Right atrium auricular region (tissue), 2 donors: ENCODE data around the gene NCK1. TPM values are rescaled to one million over a fixed set of nuclear protein-coding genes. Genes with fewer than 3 reads are reported as not detected.

Source experiments
- DNase-seq: peaks from one replicate; pipeline ENCODE4 v3.0.0-alpha.2; 2019; ENCODE audit warnings: low spot score
- H3K27ac ChIP-seq, 2 donors: fragments of 200-600 bp; sonication (generic); 1 replicate in 1 of 2; 2 replicates in 1 of 2; pipeline ENCODE4 v1.5.1; 2016 to 2019
- H3K27me3 ChIP-seq, 2 donors: fragments of 200-600 bp; sonication (generic); one replicate each; pipeline versions ENCODE4 v1.5.1 to v1.6.0; 2017 to 2019
- H3K36me3 ChIP-seq: fragments of 200-600 bp; sonication (generic); one replicate; pipeline ENCODE4 v1.5.1; 2016
- H3K4me1 ChIP-seq, 2 donors: fragments of 200-600 bp; sonication (generic); one replicate each; pipeline versions ENCODE4 v1.5.1 to v1.6.0; 2017 to 2019
- H3K4me3 ChIP-seq, 2 donors: fragments of 200-600 bp; sonication (generic); 1 replicate in 1 of 2; 2 replicates in 1 of 2; pipeline ENCODE4 v1.5.1; 2017 to 2019; ENCODE audit warnings: mild to moderate bottlenecking in 1 of 2, moderate library complexity in 1 of 2
- H3K9me3 ChIP-seq, 2 donors: fragments of 200-600 bp; sonication (generic); one replicate each; pipeline ENCODE4 v1.5.1; 2019
- total RNA-seq, 2 donors: library from RNA; depleted of rRNA; stranded (reverse); fragments of >200 nt; gene quantifications; one replicate each; pipeline ENCODE4 v1.1.0, GENCODE V29; 2016
- TF ChIP-seq, protein P1 (sequence below), 2 donors: fragments of 200-600 bp; sonication (generic); IDR thresholded peaks; one replicate each; pipeline ENCODE4 v1.5.1; 2019; ENCODE audit warnings: antibody characterized with exemption in 2 of 2

NCK1 gene
- total RNA-seq, 2 donors from 2014 or later: 21.5 to 22.0 TPM

DNA sequence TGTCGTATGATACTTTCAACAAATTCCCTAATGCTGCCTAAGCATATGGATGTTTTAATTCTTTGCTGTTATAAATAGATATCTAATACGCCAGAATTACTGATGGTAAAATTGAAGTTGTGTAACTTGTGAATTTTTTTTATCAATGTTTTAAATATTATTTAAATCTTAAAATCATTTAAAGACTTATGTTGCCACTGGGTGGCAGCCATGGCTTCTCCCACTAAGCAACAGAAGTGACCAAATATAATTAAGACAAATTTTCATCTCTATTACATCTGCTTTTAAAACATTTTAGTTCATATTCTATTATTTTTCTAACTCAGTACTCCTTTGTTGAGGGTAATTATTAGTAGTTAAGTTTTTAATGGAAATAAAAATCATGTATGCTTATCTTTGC is 87.7 kb downstream of the NCK1 start:
- Histone ChIP-seq H3K27ac (no peak overlapping the region), H3K4me1 (peaks cover 0 to 6% of the 10 kb centered on the region in 2 donors), H3K4me3 (no peak overlapping the region), H3K27me3 (no peaks in the 10 kb centered on the region), H3K36me3 (peaks cover 13% of the 10 kb centered on the region), H3K9me3 (no peaks in the 10 kb centered on the region)
- DNase-seq: no peak
- TF ChIP-seq, protein P1, sequence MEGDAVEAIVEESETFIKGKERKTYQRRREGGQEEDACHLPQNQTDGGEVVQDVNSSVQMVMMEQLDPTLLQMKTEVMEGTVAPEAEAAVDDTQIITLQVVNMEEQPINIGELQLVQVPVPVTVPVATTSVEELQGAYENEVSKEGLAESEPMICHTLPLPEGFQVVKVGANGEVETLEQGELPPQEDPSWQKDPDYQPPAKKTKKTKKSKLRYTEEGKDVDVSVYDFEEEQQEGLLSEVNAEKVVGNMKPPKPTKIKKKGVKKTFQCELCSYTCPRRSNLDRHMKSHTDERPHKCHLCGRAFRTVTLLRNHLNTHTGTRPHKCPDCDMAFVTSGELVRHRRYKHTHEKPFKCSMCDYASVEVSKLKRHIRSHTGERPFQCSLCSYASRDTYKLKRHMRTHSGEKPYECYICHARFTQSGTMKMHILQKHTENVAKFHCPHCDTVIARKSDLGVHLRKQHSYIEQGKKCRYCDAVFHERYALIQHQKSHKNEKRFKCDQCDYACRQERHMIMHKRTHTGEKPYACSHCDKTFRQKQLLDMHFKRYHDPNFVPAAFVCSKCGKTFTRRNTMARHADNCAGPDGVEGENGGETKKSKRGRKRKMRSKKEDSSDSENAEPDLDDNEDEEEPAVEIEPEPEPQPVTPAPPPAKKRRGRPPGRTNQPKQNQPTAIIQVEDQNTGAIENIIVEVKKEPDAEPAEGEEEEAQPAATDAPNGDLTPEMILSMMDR (IDR thresholded peaks at IDR 0.05): peak in 1 of 2 donors; percentile 33

DNA sequence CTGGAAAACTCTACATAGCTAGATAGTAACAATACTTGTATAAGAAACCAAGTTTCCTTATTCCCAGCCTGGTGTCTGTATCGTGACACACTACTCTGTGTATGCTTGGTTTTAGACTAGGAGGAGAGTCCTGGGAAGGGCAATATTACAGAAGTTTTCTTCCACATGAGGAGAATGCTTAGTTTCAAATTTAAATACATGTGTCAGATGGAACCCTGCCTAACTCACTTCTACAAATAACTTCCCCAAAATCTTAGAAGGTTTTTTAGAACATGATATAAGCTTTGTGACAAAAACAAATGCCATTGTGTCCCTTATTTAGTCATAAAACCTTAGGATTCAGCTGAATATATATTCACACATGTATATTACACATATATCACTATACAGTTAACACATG is 88.6 kb downstream of the NCK1 start:
- Histone ChIP-seq H3K9me3 (no peaks in the 10 kb centered on the region), H3K27ac (no peak overlapping the region), H3K36me3 (peaks cover 10% of the 10 kb centered on the region), H3K4me3 (no peak overlapping the region), H3K4me1 (peaks cover 0 to 6% of the 10 kb centered on the region in 2 donors), H3K27me3 (no peaks in the 10 kb centered on the region)
- TF ChIP-seq, protein P1 (IDR thresholded peaks at IDR 0.05): no peak
- DNase-seq: no peak

DNA sequence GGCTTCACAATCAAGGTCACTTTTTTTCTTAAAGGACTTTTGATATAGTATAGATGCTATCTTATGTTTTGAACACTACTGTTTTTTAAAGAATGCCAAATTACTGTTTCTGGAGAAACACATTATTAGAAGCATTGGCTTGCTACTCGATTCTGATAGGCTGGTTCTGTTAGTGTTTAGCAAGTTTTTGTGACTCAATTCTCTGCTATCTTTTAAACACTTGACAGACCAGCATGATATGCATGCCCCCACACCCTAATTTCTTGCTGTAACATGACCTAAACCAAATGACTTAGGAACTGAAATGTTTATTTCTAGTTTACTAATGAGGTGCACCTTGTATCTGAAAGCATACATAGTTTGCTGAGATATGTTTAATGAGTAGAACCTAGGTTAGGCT is 90.3 kb downstream of the NCK1 start:
- no peaks in the 10 kb centered on the region for H3K9me3 ChIP-seq
- no peaks in the 10 kb centered on the region for H3K4me1 ChIP-seq
- TF ChIP-seq, protein P1 (IDR thresholded peaks at IDR 0.05): no peak
- H3K36me3 ChIP-seq: no peaks in the 10 kb centered on the region
- H3K4me3 ChIP-seq: no peak overlapping the region
- no peak overlapping the region for H3K27ac ChIP-seq
- no peaks in the 10 kb centered on the region for H3K27me3 ChIP-seq
- no peak for DNase-seq

DNA sequence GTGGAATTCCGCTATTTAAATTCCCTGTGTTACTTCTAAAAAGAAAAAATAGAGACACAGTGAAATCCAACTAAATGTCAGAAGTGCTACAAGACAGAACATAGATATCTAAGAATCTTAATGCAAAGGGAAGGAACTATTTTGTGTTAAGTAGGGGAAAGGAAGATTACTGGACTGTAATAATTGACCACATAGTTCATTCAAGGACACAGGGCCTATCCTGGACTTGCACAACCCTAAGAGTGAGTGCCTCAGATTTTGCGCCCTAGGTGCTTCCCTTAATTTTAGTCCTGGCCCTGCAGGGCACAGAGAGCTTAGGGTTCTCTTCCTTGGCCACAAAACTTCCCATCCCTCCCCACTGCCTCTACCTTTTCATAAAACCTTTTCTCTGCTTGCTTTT is 92.2 kb downstream of the NCK1 start:
- no peaks in the 10 kb centered on the region for H3K9me3 ChIP-seq
- TF ChIP-seq, protein P1 (IDR thresholded peaks at IDR 0.05): no peak
- H3K36me3 ChIP-seq: no peaks in the 10 kb centered on the region
- no peaks in the 10 kb centered on the region for H3K4me1 ChIP-seq
- no peaks in the 10 kb centered on the region for H3K27me3 ChIP-seq
- no peak for DNase-seq
- H3K27ac ChIP-seq: no peak overlapping the region
- no peak overlapping the region for H3K4me3 ChIP-seq

DNA sequence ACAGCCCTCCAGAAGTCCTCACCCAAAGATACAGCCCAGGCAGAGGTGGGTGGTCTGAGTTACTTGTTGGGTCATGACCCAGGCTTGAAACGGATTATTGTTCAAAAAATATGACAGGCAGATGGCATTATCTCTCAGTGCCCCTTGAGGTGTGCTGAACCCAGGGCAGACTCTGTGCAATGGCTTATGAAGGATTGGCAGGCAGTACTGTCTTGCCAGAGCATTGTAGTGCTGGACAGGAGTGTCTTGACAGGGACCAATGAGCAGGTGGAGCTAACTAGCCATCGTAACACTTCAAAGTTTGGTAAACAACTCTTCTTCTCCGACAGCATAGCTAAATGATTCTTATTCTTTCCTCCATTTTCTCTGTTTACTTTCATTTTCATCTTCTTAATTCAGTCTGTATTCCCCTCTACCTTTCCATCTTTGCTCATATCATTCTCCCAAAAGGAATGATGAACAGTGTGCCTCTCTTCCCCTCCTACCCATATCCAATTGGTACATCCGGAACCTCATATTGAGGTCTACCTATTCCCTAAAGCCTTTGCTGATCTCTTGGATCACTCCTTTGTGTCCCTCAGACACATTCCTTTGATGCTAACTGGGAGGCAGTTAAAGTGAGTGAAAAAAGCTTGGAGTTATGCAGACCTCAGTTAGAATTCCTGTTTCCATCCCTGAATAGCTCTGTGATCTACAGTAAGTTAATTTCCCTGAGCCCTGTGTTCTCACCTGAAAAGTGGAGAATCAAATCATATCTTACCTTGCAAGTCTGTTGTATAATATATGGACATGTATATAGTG is 93.2 kb downstream of the NCK1 start:
- Histone ChIP-seq H3K27me3 (no peaks in the 10 kb centered on the region), H3K4me1 (no peaks in the 10 kb centered on the region), H3K9me3 (no peaks in the 10 kb centered on the region), H3K27ac (no peak overlapping the region), H3K36me3 (no peaks in the 10 kb centered on the region), H3K4me3 (no peak overlapping the region)
- TF ChIP-seq, protein P1 (IDR thresholded peaks at IDR 0.05): no peak
- DNase-seq: no peak

DNA sequence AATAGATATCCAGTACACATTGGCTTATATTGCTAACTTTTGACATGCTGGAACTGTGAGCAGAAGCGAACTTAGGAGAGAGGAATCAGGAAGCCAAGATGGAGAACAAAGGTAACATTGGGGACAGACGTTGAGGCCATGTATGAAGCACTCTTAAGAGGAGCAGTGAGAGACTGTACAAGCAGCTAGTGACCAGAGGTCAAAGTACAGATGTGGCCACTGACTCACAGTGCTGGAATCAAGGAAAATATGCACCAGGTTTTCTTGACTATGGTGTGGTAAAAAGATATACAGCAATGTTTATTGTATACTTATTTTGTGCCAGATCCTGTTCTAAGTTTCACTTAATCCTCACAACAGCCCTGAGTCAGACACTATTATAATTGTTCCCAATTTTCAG is 93.8 kb downstream of the NCK1 start:
- no peaks in the 10 kb centered on the region for H3K27me3 ChIP-seq
- no peaks in the 10 kb centered on the region for H3K9me3 ChIP-seq
- no peak overlapping the region for H3K4me3 ChIP-seq
- no peaks in the 10 kb centered on the region for H3K4me1 ChIP-seq
- no peak for DNase-seq
- no peaks in the 10 kb centered on the region for H3K36me3 ChIP-seq
- no peak overlapping the region for H3K27ac ChIP-seq
- TF ChIP-seq, protein P1 (IDR thresholded peaks at IDR 0.05): no peak
